Measurements from ENCODE around the gene NACC2.
A peak's percentile ranks its signal among the peaks of the same experiment; 100 is the strongest.

Gene NACC2

GRCh38 chr9:135979547-135980166 lies 115.4 kb downstream of the NACC2 start:
- peak overlapping the region; percentile 76 for H3K9ac ChIP-seq (ENCODE audit: low read depth, low read length, poor library complexity, severe bottlenecking)
- no peaks in the 10 kb centered on the region for H3K27me3 ChIP-seq (ENCODE audit: insufficient read depth, low read length, poor library complexity, severe bottlenecking)
- peaks cover 16% of the 10 kb centered on the region for H3K79me2 ChIP-seq (ENCODE audit: insufficient read depth, low read length)
- H3K36me3 ChIP-seq (ENCODE audit: insufficient read depth, low read length), result no peaks in the 10 kb centered on the region
- peak overlapping the region; percentile 63 for H3K4me3 ChIP-seq (ENCODE audit: low read length, poor library complexity, severe bottlenecking)
- TF ChIP-seq CTCF (conservative IDR thresholded peaks at IDR 0.05; ENCODE audit: low read length) (no peak), EZH2phosphoT487 (IDR thresholded peaks at IDR 0.05; ENCODE audit: borderline replicate concordance) (no peak)
- peaks cover 57% of the 10 kb centered on the region for H3K4me1 ChIP-seq (ENCODE audit: insufficient read depth, low read length, poor library complexity, severe bottlenecking)
- H3F3A ChIP-seq (ENCODE audit: low read depth), result peaks cover 8% of the 10 kb centered on the region
- no peaks in the 10 kb centered on the region for H3K9me3 ChIP-seq (ENCODE audit: insufficient read depth, low read depth, low read length)
- H2AFZ ChIP-seq (ENCODE audit: low read length), result no peak overlapping the region
- H3K4me2 ChIP-seq (ENCODE audit: low read depth, low read length, poor library complexity, severe bottlenecking), result peak overlapping the region; percentile 80
- no peaks in the 10 kb centered on the region for H4K20me1 ChIP-seq (ENCODE audit: insufficient read depth, low read length, poor library complexity, severe bottlenecking)
- no peaks in the 10 kb centered on the region for H3K9me2 ChIP-seq (replicated peaks; ENCODE audit: low read depth, low read length)

- no peaks in the 10 kb centered on the region for H3K9me2 ChIP-seq (replicated peaks; ENCODE audit: low read depth, low read length)
- H3K4me1 ChIP-seq (ENCODE audit: insufficient read depth, low read length, poor library complexity, severe bottlenecking), result peaks cover 51% of the 10 kb centered on the region
- H3K4me3 ChIP-seq (ENCODE audit: low read length, poor library complexity, severe bottlenecking), result peak overlapping the region; percentile 76
- H3K9ac ChIP-seq (ENCODE audit: low read depth, low read length, poor library complexity, severe bottlenecking), result peak overlapping the region; percentile 80
- H2AFZ ChIP-seq (ENCODE audit: low read length), result no peak overlapping the region; the same call in 1 of the 2 replicates
- H3F3A ChIP-seq (ENCODE audit: low read depth), result peaks cover 8% of the 10 kb centered on the region
- H3K4me2 ChIP-seq (ENCODE audit: low read depth, low read length, poor library complexity, severe bottlenecking), result peak overlapping the region; percentile 80
- H3K9me3 ChIP-seq (ENCODE audit: insufficient read depth, low read depth, low read length), result no peaks in the 10 kb centered on the region
- H3K36me3 ChIP-seq (ENCODE audit: insufficient read depth, low read length), result no peaks in the 10 kb centered on the region
- TF ChIP-seq CTCF (conservative IDR thresholded peaks at IDR 0.05; ENCODE audit: low read length), result no peak
- TF ChIP-seq EZH2phosphoT487 (IDR thresholded peaks at IDR 0.05; ENCODE audit: borderline replicate concordance), result no peak
- peaks cover 16% of the 10 kb centered on the region for H3K79me2 ChIP-seq (ENCODE audit: insufficient read depth, low read length)
- H4K20me1 ChIP-seq (ENCODE audit: insufficient read depth, low read length, poor library complexity, severe bottlenecking), result no peaks in the 10 kb centered on the region
- H3K27me3 ChIP-seq (ENCODE audit: insufficient read depth, low read length, poor library complexity, severe bottlenecking), result no peaks in the 10 kb centered on the region
Measured at GRCh38 chr9:135978642-135979546, 116.2 kb downstream of the NACC2 start.

GRCh38 chr9:135976944-135977343 lies 118.1 kb downstream of the NACC2 start:
- peak overlapping the region; percentile 80 for H3K4me2 ChIP-seq (ENCODE audit: low read depth, low read length, poor library complexity, severe bottlenecking)
- H3K4me1 ChIP-seq (ENCODE audit: insufficient read depth, low read length, poor library complexity, severe bottlenecking), result peaks cover 53% of the 10 kb centered on the region
- peaks cover 16% of the 10 kb centered on the region for H3K79me2 ChIP-seq (ENCODE audit: insufficient read depth, low read length)
- H2AFZ ChIP-seq (ENCODE audit: low read length), result no peak overlapping the region
- H3K27me3 ChIP-seq (ENCODE audit: insufficient read depth, low read length, poor library complexity, severe bottlenecking), result no peaks in the 10 kb centered on the region
- H3K9me2 ChIP-seq (replicated peaks; ENCODE audit: low read depth, low read length), result no peaks in the 10 kb centered on the region
- H3K9ac ChIP-seq (ENCODE audit: low read depth, low read length, poor library complexity, severe bottlenecking), result peak overlapping the region; percentile 80
- no peaks in the 10 kb centered on the region for H3K9me3 ChIP-seq (ENCODE audit: insufficient read depth, low read depth, low read length)
- H3K4me3 ChIP-seq (ENCODE audit: low read length, poor library complexity, severe bottlenecking), result peak overlapping the region; percentile 76
- H3F3A ChIP-seq (ENCODE audit: low read depth), result peaks cover 8% of the 10 kb centered on the region
- no peaks in the 10 kb centered on the region for H3K36me3 ChIP-seq (ENCODE audit: insufficient read depth, low read length)
- TF ChIP-seq EZH2phosphoT487 (IDR thresholded peaks at IDR 0.05; ENCODE audit: borderline replicate concordance) (no peak), CTCF (conservative IDR thresholded peaks at IDR 0.05; ENCODE audit: low read length) (no peak)
- H4K20me1 ChIP-seq (ENCODE audit: insufficient read depth, low read length, poor library complexity, severe bottlenecking), result no peaks in the 10 kb centered on the region
